ENCODE measurements around the gene MTMR2. TPM values are rescaled to one million over a fixed set of nuclear protein-coding genes. Genes with fewer than 3 reads are reported as not detected.

The MTMR2 gene
- total and polyA plus RNA-seq, 2 donors (not counting 3 experiments of a cell fraction or from before 2014, with no cell fraction given), result 19.5 to 49.5 TPM

DNA sequence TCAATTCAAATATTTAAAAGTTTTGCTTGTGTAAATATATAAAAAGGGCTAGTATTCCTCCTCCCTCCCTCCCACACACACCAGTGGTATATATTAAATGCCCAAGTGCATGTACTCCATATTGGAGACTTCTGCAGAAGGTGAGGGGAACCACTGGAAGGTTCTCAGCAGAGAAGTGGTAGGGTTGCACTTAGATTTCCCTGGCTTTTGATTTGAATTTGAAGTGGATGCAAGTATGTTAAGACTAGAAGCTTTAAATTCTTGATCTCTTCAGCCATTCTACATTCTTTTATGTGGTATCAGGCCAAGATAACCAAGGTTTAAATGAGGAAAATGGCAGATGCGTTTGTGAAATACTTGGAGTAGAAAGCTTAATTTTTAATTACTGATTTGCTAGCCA is 90.5 kb downstream of the MTMR2 start:
- Histone ChIP-seq H3K27me3 (ENCODE audit: control insufficient read depth in 2 of 2, insufficient read depth in 2 of 2, low read length in 2 of 2) (no peaks in the 10 kb centered on the region), H3K4me2 (ENCODE audit: insufficient read depth, low read length) (no peak overlapping the region), H3K4me3 (replicated peaks in 1 of 3; ENCODE audit: insufficient read depth in 1 of 3, low read depth in 1 of 3, low read length in 3 of 3) (no peak overlapping the region), H4K20me1 (replicated peaks; ENCODE audit: control insufficient read depth, extremely low read depth, insufficient read depth, low read length) (no peaks in the 10 kb centered on the region), H3K9me1 (replicated peaks; ENCODE audit: control insufficient read depth, extremely low read depth, insufficient read depth, low read length) (no peaks in the 10 kb centered on the region), H3K4me1 (ENCODE audit: control insufficient read depth, extremely low read depth, insufficient read depth, low read length) (no peaks in the 10 kb centered on the region), H3K9ac (replicated peaks; ENCODE audit: extremely low read depth, insufficient read depth, low read length) (no peak overlapping the region), H3K27ac (ENCODE audit: insufficient read depth, low read depth, low read length) (no peak overlapping the region), H2AFZ (ENCODE audit: low read depth, low read length) (no peak overlapping the region), H3K79me2 (ENCODE audit: control insufficient read depth, insufficient read depth, low read length) (no peaks in the 10 kb centered on the region), H3K36me3 (ENCODE audit: control insufficient read depth in 2 of 2, extremely low read depth in 1 of 2, insufficient read depth in 2 of 2, low read length in 2 of 2) (peaks cover 7 to 15% of the 10 kb centered on the region in 2 experiments), H3K9me3 (replicated peaks; ENCODE audit: control insufficient read depth, insufficient read depth, low read length) (no peaks in the 10 kb centered on the region)
- DNase-seq (ENCODE audit: low read depth, low spot score) (no peak), FAIRE-seq (no peak)
- BruUV-seq (replicated peaks), result no TSS peak
- POLR2A ChIA-PET, result no interaction called here
- TF ChIP-seq GATA2 (IDR thresholded peaks at IDR 0.05; ENCODE audit: insufficient read depth, insufficient read length, low read depth, low read length) (no peak), FOS (IDR thresholded peaks at IDR 0.05; ENCODE audit: borderline replicate concordance, insufficient read depth, low read length) (no peak), POLR2AphosphoS5 (IDR thresholded peaks at IDR 0.05; ENCODE audit: insufficient read depth, low read depth, low read length) (no peak), JUN (IDR thresholded peaks at IDR 0.05; ENCODE audit: borderline replicate concordance, insufficient read depth, insufficient read length, low read depth) (no peak), EZH2 (IDR thresholded peaks at IDR 0.05; ENCODE audit: borderline replicate concordance, low read depth, low read length, severe bottlenecking) (no peak)
- TF ChIP-seq, protein P1, sequence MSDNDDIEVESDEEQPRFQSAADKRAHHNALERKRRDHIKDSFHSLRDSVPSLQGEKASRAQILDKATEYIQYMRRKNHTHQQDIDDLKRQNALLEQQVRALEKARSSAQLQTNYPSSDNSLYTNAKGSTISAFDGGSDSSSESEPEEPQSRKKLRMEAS (IDR thresholded peaks at IDR 0.05; ENCODE audit: insufficient read depth, insufficient read length), result no peak
- TF ChIP-seq, protein P2, sequence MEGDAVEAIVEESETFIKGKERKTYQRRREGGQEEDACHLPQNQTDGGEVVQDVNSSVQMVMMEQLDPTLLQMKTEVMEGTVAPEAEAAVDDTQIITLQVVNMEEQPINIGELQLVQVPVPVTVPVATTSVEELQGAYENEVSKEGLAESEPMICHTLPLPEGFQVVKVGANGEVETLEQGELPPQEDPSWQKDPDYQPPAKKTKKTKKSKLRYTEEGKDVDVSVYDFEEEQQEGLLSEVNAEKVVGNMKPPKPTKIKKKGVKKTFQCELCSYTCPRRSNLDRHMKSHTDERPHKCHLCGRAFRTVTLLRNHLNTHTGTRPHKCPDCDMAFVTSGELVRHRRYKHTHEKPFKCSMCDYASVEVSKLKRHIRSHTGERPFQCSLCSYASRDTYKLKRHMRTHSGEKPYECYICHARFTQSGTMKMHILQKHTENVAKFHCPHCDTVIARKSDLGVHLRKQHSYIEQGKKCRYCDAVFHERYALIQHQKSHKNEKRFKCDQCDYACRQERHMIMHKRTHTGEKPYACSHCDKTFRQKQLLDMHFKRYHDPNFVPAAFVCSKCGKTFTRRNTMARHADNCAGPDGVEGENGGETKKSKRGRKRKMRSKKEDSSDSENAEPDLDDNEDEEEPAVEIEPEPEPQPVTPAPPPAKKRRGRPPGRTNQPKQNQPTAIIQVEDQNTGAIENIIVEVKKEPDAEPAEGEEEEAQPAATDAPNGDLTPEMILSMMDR (IDR thresholded peaks at IDR 0.05; ENCODE audit: extremely low read depth in 1 of 2, insufficient read depth in 1 of 2, low read depth in 1 of 2, low read length in 2 of 2), result no peak
- dilution Hi-C loops (cut with MboI; ENCODE audit: extremely low pct_ligation_motif_present, low sequenced_read_pairs) (no loop called here), intact Hi-C loops (cut with micrococcal nuclease) (no loop called here)
- CTCF ChIA-PET, result interaction anchor here (0.9 to 9.8 kb wide), 6 partner anchors 12 to 591 kb away, joined by 3 to 145 read pairs (median 6); partner anchors contain the start of genes CCDC82, JRKL and MAML2

Measured in endothelial cell of umbilical vein (primary cell).